LNCaP clone FGC (cell line): ENCODE results near the gene ATP6V0B.

Experiments
- DNase-seq: peaks from one replicate; pipeline ENCODE4 v3.0.0-alpha.2; 2011; ENCODE audit warnings: low read depth
- H3K4me3 ChIP-seq: 2 replicates; pipeline ENCODE4 v1.5.1; 2011; ENCODE audit warnings: mild to moderate bottlenecking, low read depth, low read length, control low read depth
- CTCF ChIP-seq: IDR thresholded peaks from 2 replicates; pipeline ENCODE4 v1.5.1; 2012; ENCODE audit warnings: mild to moderate bottlenecking; ENCODE audit not compliant: control insufficient read depth, insufficient read depth; ENCODE audit errors: extremely low read depth

The ATP6V0B gene

GRCh38 chr1:44027320-44027719, 52.6 kb downstream of the ATP6V0B start:
- TF ChIP-seq CTCF: no peak
- no peak for DNase-seq
- H3K4me3 ChIP-seq: no peak overlapping the region
